Smooth muscle cell (in vitro differentiated cells): Measurements from ENCODE around the gene TAF10. TPM values are rescaled to one million over a fixed set of nuclear protein-coding genes. Genes with fewer than 3 reads are reported as not detected.

Experiments
- DNase-seq: peaks from one replicate; lab custom pipeline; 2025; ENCODE audit not compliant: unreplicated experiment; lab: John Stamatoyannopoulos, UW
- H2AFZ ChIP-seq: fragments of 200-600 bp; sonication (generic); 2 replicates; pipeline ENCODE4 v1.6.0; 2016; ENCODE audit warnings: antibody characterized with exemption, low read depth, mild to moderate bottlenecking
- H3F3A ChIP-seq: fragments of 200-600 bp; sonication (generic); 2 replicates; pipeline ENCODE4 v1.6.0; 2017; ENCODE audit warnings: antibody characterized with exemption, low read depth
- H3K27ac ChIP-seq: fragments of 200-600 bp; sonication (generic); 2 replicates; pipeline ENCODE4 v1.5.1; 2016; ENCODE audit warnings: low read depth, mild to moderate bottlenecking
- H3K27me3 ChIP-seq: fragments of 200-600 bp; sonication (generic); 2 replicates; pipeline ENCODE4 v1.6.1; 2016; ENCODE audit warnings: low read depth, mild to moderate bottlenecking
- H3K36me3 ChIP-seq: fragments of 200-600 bp; sonication (generic); 2 replicates; pipeline ENCODE4 v1.5.1; 2016; ENCODE audit warnings: low read depth
- H3K4me1 ChIP-seq: fragments of 200-600 bp; sonication (generic); 2 replicates; pipeline ENCODE4 v1.5.1; 2016; ENCODE audit warnings: low read depth
- H3K4me2 ChIP-seq: fragments of 200-600 bp; sonication (generic); 2 replicates; pipeline ENCODE4 v1.6.0; 2016; ENCODE audit warnings: mild to moderate bottlenecking
- H3K4me3 ChIP-seq: fragments of 200-600 bp; sonication (generic); 2 replicates; pipeline ENCODE4 v1.5.1; 2016; ENCODE audit warnings: mild to moderate bottlenecking
- H3K79me2 ChIP-seq: fragments of 200-600 bp; sonication (generic); 2 replicates; pipeline ENCODE4 v1.6.0; 2016; ENCODE audit warnings: low read depth, mild to moderate bottlenecking
- H3K9ac ChIP-seq: fragments of 200-600 bp; sonication (generic); 2 replicates; pipeline ENCODE4 v1.6.0; 2016; ENCODE audit warnings: low read depth
- H3K9me3 ChIP-seq: fragments of 200-600 bp; sonication (generic); replicated peaks from 2 replicates; pipeline ENCODE4 v1.5.1; 2016; ENCODE audit warnings: low read depth
- H4K20me1 ChIP-seq: fragments of 200-600 bp; sonication (generic); 2 replicates; pipeline ENCODE4 v1.6.0; 2016; ENCODE audit warnings: low read depth
- WGBS: methylation state at CpG from one replicate; pipeline ENCODE4 v1.1.7; 2016; ENCODE audit warnings: low lambda C conversion rate; 5-methylcytosine and 5-hydroxymethylcytosine counted together
- polyA plus RNA-seq: library from polyadenylated mRNA; unstranded; fragments of >200 nt; fragmentation: Nextera tagmentation; extraction: Ambion mirVana; gene quantifications from 2 replicates; pipeline ENCODE4 v1.2.1, GENCODE V29; 2016
- total RNA-seq: library from RNA; depleted of rRNA; stranded (reverse); fragments of >200 nt; gene quantifications from 2 replicates; pipeline ENCODE4 v1.2.3, GENCODE V29; 2014
- TF ChIP-seq, protein P1 (sequence below): fragments of 200-600 bp; sonication (generic); IDR thresholded peaks from 2 replicates; pipeline ENCODE4 v1.5.1; 2017; ENCODE audit warnings: borderline replicate concordance, mild to moderate bottlenecking, antibody characterized with exemption; ENCODE audit not compliant: insufficient read depth, poor library complexity, severe bottlenecking

The TAF10 gene
- total and polyA plus RNA-seq, 2 experiments from 2014 or later: 83.3 to 373 TPM

DNA sequence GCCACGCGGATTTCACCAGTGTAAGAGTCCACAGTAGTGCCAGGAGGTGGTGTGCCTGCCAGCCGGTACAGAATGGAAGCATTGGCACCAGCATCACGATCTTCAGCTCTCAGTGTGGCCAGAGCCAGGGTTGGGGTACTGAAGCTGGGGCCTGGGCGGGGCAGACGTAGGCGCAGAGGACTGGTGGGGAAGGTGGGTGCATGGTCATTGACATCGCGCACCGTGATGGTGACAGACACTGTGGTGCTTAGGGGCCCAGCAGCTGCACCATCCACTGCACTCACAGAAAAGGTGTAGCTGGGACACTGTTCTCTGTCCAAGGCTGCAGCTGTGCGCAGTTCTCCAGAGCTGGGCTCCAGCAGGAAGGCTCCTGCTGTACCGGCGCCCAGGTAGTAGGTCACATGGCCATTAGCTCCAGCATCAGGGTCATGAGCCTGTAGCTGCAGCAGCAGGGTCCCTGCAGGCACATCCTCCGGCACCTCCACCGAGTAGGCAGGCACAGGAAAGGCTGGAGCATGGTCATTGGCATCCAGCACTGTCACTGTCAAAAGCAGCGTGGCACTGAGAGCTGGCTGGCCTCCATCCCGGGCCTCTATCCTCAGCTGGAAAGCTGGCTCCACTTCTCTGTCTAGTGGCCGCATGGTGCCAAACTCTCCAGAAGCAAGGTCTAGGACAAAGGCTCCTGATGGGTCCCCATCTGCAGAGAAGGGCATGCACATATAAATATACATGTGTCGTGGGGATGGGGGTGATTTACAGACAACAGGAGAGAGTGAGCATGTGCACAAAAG, 15.2 kb upstream of the TAF10 start:
- TF ChIP-seq, protein P1, sequence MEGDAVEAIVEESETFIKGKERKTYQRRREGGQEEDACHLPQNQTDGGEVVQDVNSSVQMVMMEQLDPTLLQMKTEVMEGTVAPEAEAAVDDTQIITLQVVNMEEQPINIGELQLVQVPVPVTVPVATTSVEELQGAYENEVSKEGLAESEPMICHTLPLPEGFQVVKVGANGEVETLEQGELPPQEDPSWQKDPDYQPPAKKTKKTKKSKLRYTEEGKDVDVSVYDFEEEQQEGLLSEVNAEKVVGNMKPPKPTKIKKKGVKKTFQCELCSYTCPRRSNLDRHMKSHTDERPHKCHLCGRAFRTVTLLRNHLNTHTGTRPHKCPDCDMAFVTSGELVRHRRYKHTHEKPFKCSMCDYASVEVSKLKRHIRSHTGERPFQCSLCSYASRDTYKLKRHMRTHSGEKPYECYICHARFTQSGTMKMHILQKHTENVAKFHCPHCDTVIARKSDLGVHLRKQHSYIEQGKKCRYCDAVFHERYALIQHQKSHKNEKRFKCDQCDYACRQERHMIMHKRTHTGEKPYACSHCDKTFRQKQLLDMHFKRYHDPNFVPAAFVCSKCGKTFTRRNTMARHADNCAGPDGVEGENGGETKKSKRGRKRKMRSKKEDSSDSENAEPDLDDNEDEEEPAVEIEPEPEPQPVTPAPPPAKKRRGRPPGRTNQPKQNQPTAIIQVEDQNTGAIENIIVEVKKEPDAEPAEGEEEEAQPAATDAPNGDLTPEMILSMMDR: no peak
- no peaks in the 10 kb centered on the region for H3K79me2 ChIP-seq
- no peak overlapping the region for H3K9ac ChIP-seq
- H3K36me3 ChIP-seq: no peaks in the 10 kb centered on the region
- DNase-seq: no peak
- H3K4me2 ChIP-seq: no peak overlapping the region
- no peaks in the 10 kb centered on the region for H3K4me1 ChIP-seq
- 95% methylated on average over 19 of the region's 19 CpGs for WGBS
- no peaks in the 10 kb centered on the region for H3K9me3 ChIP-seq
- no peaks in the 10 kb centered on the region for H4K20me1 ChIP-seq
- no peak overlapping the region for H3K4me3 ChIP-seq
- no peak overlapping the region for H2AFZ ChIP-seq
- no peaks in the 10 kb centered on the region for H3F3A ChIP-seq
- no peaks in the 10 kb centered on the region for H3K27me3 ChIP-seq
- no peak overlapping the region for H3K27ac ChIP-seq

DNA sequence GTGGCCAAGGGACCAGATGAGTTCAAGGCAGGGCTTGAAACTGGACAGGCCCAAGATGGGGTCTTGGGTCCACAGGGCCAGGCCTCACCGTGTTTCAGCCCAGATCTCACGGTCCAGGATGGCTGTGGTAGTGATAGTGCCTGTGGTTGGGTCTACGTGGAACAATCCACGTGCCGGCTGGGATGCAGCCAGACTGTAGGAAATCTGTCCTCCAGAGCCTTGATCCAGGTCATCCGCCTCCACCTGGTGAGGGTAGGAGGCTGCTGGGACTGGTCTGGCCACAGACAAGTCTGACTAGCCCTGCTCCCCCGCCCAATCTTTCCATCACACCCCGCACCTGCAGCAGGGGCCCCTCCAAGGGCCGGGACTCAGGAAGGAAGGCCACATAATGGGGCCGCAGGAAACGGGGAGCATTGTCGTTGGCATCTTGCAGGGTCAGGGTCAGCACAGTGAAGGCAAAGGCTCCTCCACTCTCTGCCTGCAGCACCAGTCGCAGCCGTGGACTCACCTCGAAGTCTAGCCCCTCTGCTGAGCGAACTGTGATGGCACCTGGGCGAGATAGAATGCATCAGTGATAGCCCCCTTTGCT, 13.9 kb upstream of the TAF10 start:
- no peaks in the 10 kb centered on the region for H3K79me2 ChIP-seq
- H3K27ac ChIP-seq: no peak overlapping the region
- no peak for DNase-seq
- H4K20me1 ChIP-seq: no peaks in the 10 kb centered on the region
- H3K9ac ChIP-seq: no peak overlapping the region
- no peak overlapping the region for H3K4me2 ChIP-seq
- no peaks in the 10 kb centered on the region for H3K27me3 ChIP-seq
- H3F3A ChIP-seq: no peaks in the 10 kb centered on the region
- WGBS: 99% methylated on average over 17 of the region's 17 CpGs
- H2AFZ ChIP-seq: no peak overlapping the region
- no peaks in the 10 kb centered on the region for H3K9me3 ChIP-seq
- H3K36me3 ChIP-seq: no peaks in the 10 kb centered on the region
- H3K4me1 ChIP-seq: peaks cover 3% of the 10 kb centered on the region
- TF ChIP-seq, protein P1: no peak
- H3K4me3 ChIP-seq: no peak overlapping the region

DNA sequence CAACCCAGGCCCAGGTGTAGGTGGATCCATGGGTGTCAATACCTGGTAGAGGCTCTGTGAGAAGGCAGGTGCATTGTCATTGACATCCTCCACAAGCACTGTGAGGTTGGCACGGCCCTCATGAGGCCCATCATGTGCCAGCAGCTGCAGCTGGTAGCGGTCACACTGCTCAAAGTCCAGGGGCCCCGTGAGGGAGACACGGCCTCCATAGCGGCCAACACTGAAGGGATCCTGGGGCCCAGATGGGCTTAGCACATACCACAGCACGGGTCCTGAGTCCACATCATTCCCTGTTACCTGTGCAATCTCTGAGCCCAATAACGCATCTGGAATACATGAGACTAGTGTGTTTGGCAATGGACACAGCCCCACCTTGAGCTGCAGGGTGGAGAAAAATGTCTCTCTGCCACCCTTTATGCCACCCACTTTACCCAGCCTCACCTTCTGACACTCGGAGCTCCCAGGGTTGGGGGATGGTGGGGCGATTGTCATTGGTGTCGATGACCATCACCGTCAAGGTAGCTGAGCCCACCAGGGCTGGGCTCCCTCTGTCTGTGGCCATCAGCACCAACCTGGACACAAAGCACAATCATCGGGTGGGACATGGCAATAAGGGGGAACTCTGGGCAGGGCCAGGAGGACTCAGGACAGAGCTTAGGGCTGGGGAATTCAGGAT, 13.3 kb upstream of the TAF10 start:
- DNase-seq: no peak
- H3K36me3 ChIP-seq: no peaks in the 10 kb centered on the region

More for the DNA sequence above, 13.3 kb upstream of the TAF10 start:
- TF ChIP-seq, protein P1: no peak
- WGBS: 96% methylated on average over 12 of the region's 12 CpGs
- no peak overlapping the region for H3K4me2 ChIP-seq
- H3K9me3 ChIP-seq: no peaks in the 10 kb centered on the region
- no peaks in the 10 kb centered on the region for H3F3A ChIP-seq
- peaks cover 10% of the 10 kb centered on the region for H3K4me1 ChIP-seq
- no peak overlapping the region for H3K27ac ChIP-seq
- H3K9ac ChIP-seq: no peak overlapping the region
- H4K20me1 ChIP-seq: no peaks in the 10 kb centered on the region
- H3K27me3 ChIP-seq: no peaks in the 10 kb centered on the region
- H3K79me2 ChIP-seq: no peaks in the 10 kb centered on the region
- no peak overlapping the region for H2AFZ ChIP-seq
- H3K4me3 ChIP-seq: no peak overlapping the region
